Neuronal stem cell (in vitro differentiated cells): ENCODE results near the gene ABCC1.

Experiments used
- DNase-seq: peaks from one replicate; pipeline ENCODE4 v3.0.0-alpha.2; 2013; ENCODE audit warnings: low spot score
- H2AFZ ChIP-seq: one replicate; pipeline ENCODE4 v1.6.1; 2013; ENCODE audit warnings: mild to moderate bottlenecking, low read length, inconsistent platforms
- H2AK5ac ChIP-seq: 2 replicates; pipeline ENCODE4 v1.6.1; 2013; ENCODE audit warnings: low read depth, mild to moderate bottlenecking, inconsistent platforms, low read length, moderate library complexity, mixed read lengths
- H2BK120ac ChIP-seq: 2 replicates; pipeline ENCODE4 v1.6.1; 2013; ENCODE audit warnings: low read depth, mild to moderate bottlenecking, inconsistent platforms, low read length, moderate library complexity, mixed read lengths
- H2BK12ac ChIP-seq: one replicate; pipeline ENCODE4 v1.6.1; 2013; ENCODE audit warnings: low read length, inconsistent platforms
- H2BK15ac ChIP-seq: 2 replicates; pipeline ENCODE4 v1.6.1; 2013; ENCODE audit warnings: mild to moderate bottlenecking, low read length, inconsistent platforms, mixed read lengths
- H2BK5ac ChIP-seq: one replicate; pipeline ENCODE4 v1.6.1; 2013; ENCODE audit warnings: inconsistent platforms, mild to moderate bottlenecking, low read length, moderate library complexity
- H3K14ac ChIP-seq: one replicate; pipeline ENCODE4 v1.6.1; 2013; ENCODE audit warnings: low read length, inconsistent platforms
- H3K18ac ChIP-seq: 2 replicates; pipeline ENCODE4 v1.6.1; 2013; ENCODE audit warnings: low read length, inconsistent platforms
- H3K23ac ChIP-seq: 2 replicates; pipeline ENCODE4 v1.6.1; 2013; ENCODE audit warnings: low read depth, mild to moderate bottlenecking, mixed read lengths, low read length, inconsistent platforms; ENCODE audit not compliant: poor library complexity
- H3K27ac ChIP-seq: replicated peaks from 3 replicates; pipeline ENCODE4 v1.5.1; 2013; ENCODE audit warnings: low read length, inconsistent platforms
- H3K27me3 ChIP-seq, 3 experiments: 2 replicates each; pipeline ENCODE4 v1.6.1; 2013; ENCODE audit warnings: low read length in 3 of 3, mild to moderate bottlenecking in 2 of 3, inconsistent platforms in 1 of 3, low read depth in 1 of 3, mixed read lengths in 1 of 3, moderate library complexity in 1 of 3; ENCODE audit not compliant: control insufficient read depth in 3 of 3, insufficient read depth in 3 of 3
- H3K36me3 ChIP-seq, 2 donors: replicated peaks in 1 of 2; 2 replicates each; pipeline ENCODE4 v1.6.1; 2013; ENCODE audit warnings: low read length in 2 of 2; ENCODE audit not compliant: control insufficient read depth in 2 of 2, insufficient read depth in 2 of 2
- H3K4ac ChIP-seq: 2 replicates; pipeline ENCODE4 v1.6.1; 2013; ENCODE audit warnings: inconsistent platforms, mild to moderate bottlenecking, low read length, moderate library complexity
- H3K4me1 ChIP-seq, 2 donors: 1 replicate in 1 of 2; 2 replicates in 1 of 2; pipeline ENCODE4 v1.6.1; 2013; ENCODE audit warnings: low read length in 2 of 2, low read depth in 1 of 2; ENCODE audit not compliant: control insufficient read depth in 2 of 2, insufficient read depth in 1 of 2
- H3K4me2 ChIP-seq: one replicate; pipeline ENCODE4 v1.6.1; 2013; ENCODE audit warnings: mild to moderate bottlenecking, low read length, inconsistent platforms; ENCODE audit not compliant: insufficient read depth, poor library complexity, severe bottlenecking
- H3K4me3 ChIP-seq, 2 donors: 2 replicates each; pipeline ENCODE4 v1.5.1; 2013; ENCODE audit warnings: low read length in 2 of 2, mild to moderate bottlenecking in 2 of 2, inconsistent platforms in 1 of 2, moderate library complexity in 1 of 2
- H3K79me1 ChIP-seq: one replicate; pipeline ENCODE4 v1.6.1; 2013; ENCODE audit warnings: low read depth, mild to moderate bottlenecking, inconsistent platforms, low read length, moderate library complexity
- H3K9ac ChIP-seq: one replicate; pipeline ENCODE4 v1.6.1; 2013; ENCODE audit warnings: mild to moderate bottlenecking, low read depth, low read length, inconsistent platforms; ENCODE audit not compliant: poor library complexity
- H3K9me3 ChIP-seq, 2 donors: replicated peaks in 1 of 2; 2 replicates each; pipeline versions ENCODE3 to v1.6.1; 2013; ENCODE audit warnings: low read length in 2 of 2, mild to moderate bottlenecking in 2 of 2, inconsistent platforms in 1 of 2, low read depth in 1 of 2, mixed read lengths in 1 of 2, moderate library complexity in 1 of 2; ENCODE audit not compliant: control insufficient read depth in 2 of 2, insufficient read depth in 1 of 2
- H4K8ac ChIP-seq: one replicate; pipeline ENCODE4 v1.6.1; 2013; ENCODE audit warnings: low read depth, mild to moderate bottlenecking, inconsistent platforms, low read length, moderate library complexity
- H4K91ac ChIP-seq: one replicate; pipeline ENCODE4 v1.6.1; 2013; ENCODE audit warnings: low read length, low read depth, mild to moderate bottlenecking, inconsistent platforms; ENCODE audit not compliant: poor library complexity
- WGBS, 2 donors: extraction: QIAGEN DNeasy Blood & Tissue Kit; methylation state at CpG; one replicate each; pipeline ENCODE4 v1.1.7; 2013; ENCODE audit warnings: missing lambda C conversion rate in 2 of 2, mixed read lengths in 1 of 2; ENCODE audit not compliant: insufficient read length in 2 of 2, insufficient replicate concordance in 1 of 2; ENCODE audit errors: extremely low coverage in 2 of 2; 5-methylcytosine and 5-hydroxymethylcytosine counted together

The ABCC1 gene

DNA sequence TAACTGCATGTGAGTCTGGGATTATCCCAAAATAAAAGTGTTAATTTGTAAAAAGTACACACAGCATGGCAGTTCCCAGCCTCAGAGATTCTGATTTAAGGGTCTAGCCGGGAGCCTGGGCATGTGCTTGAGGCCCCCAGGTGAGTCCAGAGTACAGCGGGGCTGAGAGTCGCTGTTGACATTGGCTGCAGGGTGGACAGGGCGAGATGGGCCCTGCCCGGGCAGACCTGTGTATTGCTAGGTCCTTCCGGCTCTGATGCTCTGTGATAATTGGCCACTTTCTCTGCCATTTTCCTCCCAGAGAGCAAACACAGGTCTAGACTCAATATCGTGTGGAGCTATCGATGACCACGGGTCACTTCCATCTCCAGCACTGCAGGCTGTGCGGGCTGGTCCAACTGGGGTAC lies 200.3 kb downstream of the ABCC1 start:
- peak overlapping the region; percentile 67 for H3K18ac ChIP-seq
- H2AFZ ChIP-seq: no peak overlapping the region
- no peaks in the 10 kb centered on the region for H3K27me3 ChIP-seq
- no peak for DNase-seq
- no peak overlapping the region for H2AK5ac ChIP-seq
- no CpG with 5 or more reads among the region's 10 CpGs for WGBS, 2 donors
- H4K8ac ChIP-seq: peak overlapping the region; percentile 57
- no peak overlapping the region for H3K9ac ChIP-seq
- peaks cover 0 to 6% of the 10 kb centered on the region in 2 donors for H3K36me3 ChIP-seq
- no peak overlapping the region for H2BK15ac ChIP-seq
- H3K23ac ChIP-seq: peak overlapping the region; percentile 26
- no peak overlapping the region for H3K4ac ChIP-seq
- no peaks in the 10 kb centered on the region for H3K9me3 ChIP-seq
- H4K91ac ChIP-seq: no peak overlapping the region
- H3K27ac ChIP-seq: no peak overlapping the region
- no peak overlapping the region for H3K14ac ChIP-seq
- H3K4me1 ChIP-seq: no peaks in the 10 kb centered on the region
- no peak overlapping the region for H3K4me3 ChIP-seq
- H2BK120ac ChIP-seq: no peak overlapping the region
- H3K4me2 ChIP-seq: no peak overlapping the region
- H2BK5ac ChIP-seq: peak overlapping the region; percentile 31
- H2BK12ac ChIP-seq: no peak overlapping the region
- peaks cover 2% of the 10 kb centered on the region for H3K79me1 ChIP-seq

DNA sequence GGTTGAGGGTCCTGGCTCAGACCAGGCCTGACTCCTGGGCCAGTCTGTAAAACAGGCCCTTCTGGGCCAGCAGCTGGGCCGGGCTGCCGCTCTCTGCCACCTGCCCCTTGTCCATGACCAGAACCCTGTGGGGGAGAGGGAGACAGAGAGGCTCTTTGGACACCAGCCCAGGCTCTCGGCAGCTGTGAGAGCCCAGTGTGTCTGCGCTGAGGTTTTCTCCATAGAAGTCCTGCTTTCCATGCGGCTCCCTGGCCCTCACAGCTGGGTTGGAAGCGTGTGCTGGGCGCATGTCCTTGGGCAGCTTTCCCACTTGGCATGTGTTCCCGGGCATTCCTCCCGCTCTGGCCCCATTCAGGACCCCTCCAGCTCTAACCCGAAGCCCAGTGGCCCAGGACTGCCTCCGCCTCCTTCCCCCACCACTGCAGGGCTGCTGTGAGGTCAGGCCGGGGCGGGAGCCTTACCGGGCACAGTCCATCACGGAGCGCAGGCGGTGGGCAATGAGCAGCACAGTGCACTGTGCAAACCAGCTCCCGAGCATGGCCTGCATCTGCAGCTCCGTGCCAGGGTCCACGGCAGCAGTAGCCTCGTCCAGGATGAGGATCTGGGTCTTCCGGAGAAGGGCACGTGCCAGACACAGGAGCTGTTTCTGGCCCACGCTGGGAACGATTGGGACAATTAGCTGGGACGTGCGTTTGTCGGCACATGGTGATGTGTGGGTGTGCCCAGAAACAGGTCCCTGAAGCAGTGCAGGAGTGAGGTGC lies 200.9 kb downstream of the ABCC1 start:
- no peak overlapping the region for H3K27ac ChIP-seq
- peaks cover 0 to 5% of the 10 kb centered on the region in 2 donors for H3K36me3 ChIP-seq
- WGBS, 2 donors: no CpG with 5 or more reads among the region's 28 CpGs
- no peaks in the 10 kb centered on the region for H3K4me1 ChIP-seq
- H3K23ac ChIP-seq: peak overlapping the region; percentile 26
- H3K4ac ChIP-seq: no peak overlapping the region
- H2AFZ ChIP-seq: no peak overlapping the region
- peak overlapping the region; percentile 25 for H3K9ac ChIP-seq
- no peaks in the 10 kb centered on the region for H3K27me3 ChIP-seq
- H2BK15ac ChIP-seq: no peak overlapping the region
- no peak overlapping the region for H3K4me3 ChIP-seq
- H2AK5ac ChIP-seq: peak overlapping the region; percentile 28
- no peak overlapping the region for H3K14ac ChIP-seq
- H4K91ac ChIP-seq: no peak overlapping the region
- peaks cover 2% of the 10 kb centered on the region for H3K79me1 ChIP-seq
- no peak overlapping the region for H3K4me2 ChIP-seq
- no peak overlapping the region for H2BK120ac ChIP-seq
- H4K8ac ChIP-seq: peak overlapping the region; percentile 57
- H2BK5ac ChIP-seq: peak overlapping the region; percentile 31
- H3K18ac ChIP-seq: peak overlapping the region; percentile 67
- H3K9me3 ChIP-seq: no peaks in the 10 kb centered on the region
- DNase-seq: no peak
- H2BK12ac ChIP-seq: no peak overlapping the region

DNA sequence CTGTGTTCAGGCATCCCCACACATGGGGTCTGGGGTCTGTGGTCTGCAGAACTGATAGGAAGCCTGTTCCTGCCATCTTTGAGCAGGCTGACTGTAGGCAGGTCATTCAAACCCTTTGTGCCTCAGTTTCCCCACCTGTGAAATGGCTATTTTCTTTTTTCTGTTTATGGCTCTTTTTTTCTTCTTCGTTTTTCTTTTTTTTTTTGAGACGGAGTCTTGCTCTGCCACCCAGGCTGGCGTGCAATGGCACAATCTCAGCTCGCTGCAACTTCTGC lies 201.4 kb downstream of the ABCC1 start:
- H3K4me1 ChIP-seq: no peaks in the 10 kb centered on the region
- H2BK5ac ChIP-seq: no peak overlapping the region
- WGBS, 2 donors: no CpG with 5 or more reads among the region's 4 CpGs
- no peak for DNase-seq
- no peak overlapping the region for H3K4me2 ChIP-seq
- H2BK12ac ChIP-seq: no peak overlapping the region
- no peak overlapping the region for H3K4ac ChIP-seq
- no peak overlapping the region for H3K23ac ChIP-seq
- no peak overlapping the region for H3K14ac ChIP-seq
- H4K91ac ChIP-seq: no peak overlapping the region
- no peak overlapping the region for H3K4me3 ChIP-seq
- H2BK15ac ChIP-seq: no peak overlapping the region
- peak overlapping the region; percentile 25 for H3K9ac ChIP-seq
- H3K9me3 ChIP-seq: no peaks in the 10 kb centered on the region
- H2AK5ac ChIP-seq: no peak overlapping the region
- H3K27ac ChIP-seq: no peak overlapping the region
- H3K18ac ChIP-seq: no peak overlapping the region
- peaks cover 2% of the 10 kb centered on the region for H3K79me1 ChIP-seq
- peaks cover 0 to 1% of the 10 kb centered on the region in 2 donors for H3K36me3 ChIP-seq
- no peak overlapping the region for H2BK120ac ChIP-seq
- H4K8ac ChIP-seq: no peak overlapping the region
- H2AFZ ChIP-seq: no peak overlapping the region
- no peaks in the 10 kb centered on the region for H3K27me3 ChIP-seq

DNA sequence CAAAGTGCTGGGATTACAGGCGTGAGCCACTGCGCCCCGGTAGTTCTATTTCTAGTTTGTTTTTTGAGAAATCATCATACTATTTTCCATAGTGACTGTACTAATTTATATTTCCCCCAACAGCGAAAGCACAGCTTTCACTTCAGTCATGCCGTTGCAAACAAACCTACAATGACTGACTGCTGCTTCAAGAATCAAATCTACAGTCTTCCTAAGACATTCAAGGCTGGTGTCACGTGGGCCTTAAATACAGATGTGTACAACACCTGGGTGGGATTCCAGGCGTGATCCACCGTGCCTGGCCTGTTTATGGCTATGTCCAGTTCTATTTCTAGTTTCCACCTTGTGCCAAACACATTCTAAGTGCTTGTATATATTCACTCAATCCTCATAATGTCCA lies 201.9 kb downstream of the ABCC1 start:
- Histone ChIP-seq H3K4me1 (no peaks in the 10 kb centered on the region), H3K23ac (no peak overlapping the region), H3K9me3 (no peaks in the 10 kb centered on the region), H2BK120ac (no peak overlapping the region), H3K4me3 (no peak overlapping the region), H2AFZ (no peak overlapping the region), H2BK5ac (no peak overlapping the region), H3K36me3 (peaks cover 0 to 1% of the 10 kb centered on the region in 2 donors), H3K4ac (no peak overlapping the region), H3K9ac (no peak overlapping the region), H3K79me1 (peaks cover 2% of the 10 kb centered on the region), H2BK12ac (no peak overlapping the region), H4K8ac (no peak overlapping the region), H3K18ac (no peak overlapping the region), H3K4me2 (no peak overlapping the region), H3K14ac (no peak overlapping the region), H3K27me3 (no peaks in the 10 kb centered on the region), H2AK5ac (no peak overlapping the region), H3K27ac (no peak overlapping the region), H2BK15ac (no peak overlapping the region), H4K91ac (no peak overlapping the region)
- no peak for DNase-seq
- WGBS, 2 donors: no CpG with 5 or more reads among the region's 8 CpGs
